GM15510 (cell line): ENCODE data around the gene POGK.
A peak's percentile ranks its signal among the peaks of the same experiment; 100 is the strongest.

ENCODE experiments used
- POLR2A ChIP-seq: IDR thresholded peaks from 3 replicates; pipeline ENCODE4 v1.6.1; 2011; ENCODE audit warnings: borderline replicate concordance; ENCODE audit not compliant: insufficient read length; ENCODE audit errors: extremely low read depth

POGK gene

GRCh38 chr1:166875734-166876539, 36.7 kb downstream of the POGK start, which contains the start of gene TADA1:
Gene TADA1, minus strand, starts transcription at chr1:166876264. Its CDS starts 31 bp downstream, at chr1:166876233.
- TF ChIP-seq POLR2A = peak; percentile 43

GRCh38 chr1:166876540-166876838, 37.2 kb downstream of the POGK start:
- no peak for TF ChIP-seq POLR2A

- TF ChIP-seq POLR2A = no peak
These were observed 43.6 kb downstream of the POGK start for GRCh38 chr1:166882893-166883292.

- no peak for TF ChIP-seq POLR2A
These were observed 44.9 kb downstream of the POGK start for GRCh38 chr1:166884040-166884642.

GRCh38 chr1:166884971-166885370, 45.7 kb downstream of the POGK start:
- TF ChIP-seq POLR2A = no peak

GRCh38 chr1:166888373-166889111, 49.3 kb downstream of the POGK start:
- TF ChIP-seq POLR2A = no peak

- TF ChIP-seq POLR2A = no peak
These were observed 50.5 kb downstream of the POGK start for GRCh38 chr1:166889776-166890175.

- TF ChIP-seq POLR2A = no peak
These were observed 56.5 kb downstream of the POGK start for GRCh38 chr1:166895766-166896165.

- TF ChIP-seq POLR2A = no peak
These were observed 60.5 kb downstream of the POGK start for GRCh38 chr1:166899769-166900168.

- TF ChIP-seq POLR2A = no peak
These were observed 61.7 kb downstream of the POGK start for GRCh38 chr1:166900987-166901386.

- TF ChIP-seq POLR2A = no peak
These were observed 63.0 kb downstream of the POGK start for GRCh38 chr1:166902279-166902678.

- no peak for TF ChIP-seq POLR2A
These were observed 64.0 kb downstream of the POGK start for GRCh38 chr1:166903232-166903631.

GRCh38 chr1:166905136-166905535, 65.9 kb downstream of the POGK start:
- TF ChIP-seq POLR2A = no peak

- no peak for TF ChIP-seq POLR2A
These were observed 66.6 kb downstream of the POGK start for GRCh38 chr1:166905900-166906299.
